Measurements from ENCODE around the gene DSC1. TPM values are rescaled to one million over a fixed set of nuclear protein-coding genes. Genes with fewer than 3 reads are reported as not detected.
"Not testable (repeated sequence)": the region's sequence is repeated elsewhere in the genome, so short reads cannot be mapped to it uniquely, and the experiment has no call there.

The DSC1 gene
- polyA plus RNA-seq, 2 donors = 0.04 to 0.16 TPM

- H3K36me3 ChIP-seq (ENCODE audit: control insufficient read depth in 2 of 2, insufficient read depth in 2 of 2, low read length in 1 of 2) = no peaks in the 10 kb centered on the region
- H3K27me3 ChIP-seq (ENCODE audit: control insufficient read depth in 1 of 2, insufficient read depth in 2 of 2, low read length in 2 of 2) = no peaks in the 10 kb centered on the region
- H3K27ac ChIP-seq (ENCODE audit: low read depth in 2 of 2, low read length in 1 of 2) = no peak overlapping the region
- no peak overlapping the region for H3K4me3 ChIP-seq (ENCODE audit: low read depth in 1 of 2, low read length in 2 of 2)
- no peaks in the 10 kb centered on the region for H3K4me1 ChIP-seq (ENCODE audit: control insufficient read depth in 2 of 2, insufficient read depth in 2 of 2, low read length in 1 of 2)
- 85 to 87% methylated on average over 2 of the region's 2 CpGs for WGBS, 2 donors
- no peaks in the 10 kb centered on the region for H3K9me3 ChIP-seq (ENCODE audit: control insufficient read depth in 2 of 2, insufficient read depth in 1 of 2, low read depth in 1 of 2, low read length in 1 of 2)
Measured at GRCh38 chr18:31183302-31183701, 20.6 kb upstream of the DSC1 start.

GRCh38 chr18:31177369-31177768 lies 14.7 kb upstream of the DSC1 start:
- not testable (repeated sequence) for H3K9me3 ChIP-seq (ENCODE audit: control insufficient read depth in 2 of 2, insufficient read depth in 1 of 2, low read depth in 1 of 2, low read length in 1 of 2); H3K36me3 ChIP-seq (ENCODE audit: control insufficient read depth in 2 of 2, insufficient read depth in 2 of 2, low read length in 1 of 2); H3K27me3 ChIP-seq (ENCODE audit: control insufficient read depth in 1 of 2, insufficient read depth in 2 of 2, low read length in 2 of 2); H3K27ac ChIP-seq (ENCODE audit: low read depth in 2 of 2, low read length in 1 of 2); H3K4me3 ChIP-seq (ENCODE audit: low read depth in 1 of 2, low read length in 2 of 2); H3K4me1 ChIP-seq (ENCODE audit: control insufficient read depth in 2 of 2, insufficient read depth in 2 of 2, low read length in 1 of 2)
- WGBS, 2 donors = 91% methylated on average over 6 of the region's 6 CpGs

GRCh38 chr18:31176531-31176930 lies 13.9 kb upstream of the DSC1 start:
- no peaks in the 10 kb centered on the region for H3K9me3 ChIP-seq (ENCODE audit: control insufficient read depth in 2 of 2, insufficient read depth in 1 of 2, low read depth in 1 of 2, low read length in 1 of 2)

GRCh38 chr18:31171144-31171839 lies 8.6 kb upstream of the DSC1 start:
- no peaks in the 10 kb centered on the region for H3K4me1 ChIP-seq (ENCODE audit: control insufficient read depth in 2 of 2, insufficient read depth in 2 of 2, low read length in 1 of 2)
- WGBS, 2 donors = 71 to 89% methylated on average over 1 of the region's 1 CpG
- no peak overlapping the region for H3K4me3 ChIP-seq (ENCODE audit: low read depth in 1 of 2, low read length in 2 of 2)
- no peaks in the 10 kb centered on the region for H3K9me3 ChIP-seq (ENCODE audit: control insufficient read depth in 2 of 2, insufficient read depth in 1 of 2, low read depth in 1 of 2, low read length in 1 of 2)
- no peaks in the 10 kb centered on the region for H3K27me3 ChIP-seq (ENCODE audit: control insufficient read depth in 1 of 2, insufficient read depth in 2 of 2, low read length in 2 of 2)
- H3K27ac ChIP-seq (ENCODE audit: low read depth in 2 of 2, low read length in 1 of 2) = no peak overlapping the region
- no peaks in the 10 kb centered on the region for H3K36me3 ChIP-seq (ENCODE audit: control insufficient read depth in 2 of 2, insufficient read depth in 2 of 2, low read length in 1 of 2)

More at GRCh38 chr18:31176531-31176930, 13.9 kb upstream of the DSC1 start:
- Histone ChIP-seq H3K27me3 (ENCODE audit: control insufficient read depth in 1 of 2, insufficient read depth in 2 of 2, low read length in 2 of 2) (no peaks in the 10 kb centered on the region), H3K4me3 (ENCODE audit: low read depth in 1 of 2, low read length in 2 of 2) (no peak overlapping the region), H3K36me3 (ENCODE audit: control insufficient read depth in 2 of 2, insufficient read depth in 2 of 2, low read length in 1 of 2) (no peaks in the 10 kb centered on the region), H3K4me1 (ENCODE audit: control insufficient read depth in 2 of 2, insufficient read depth in 2 of 2, low read length in 1 of 2) (no peaks in the 10 kb centered on the region), H3K27ac (ENCODE audit: low read depth in 2 of 2, low read length in 1 of 2) (no peak overlapping the region)
- 87 to 95% methylated on average over 2 of the region's 2 CpGs for WGBS, 2 donors

GRCh38 chr18:31170335-31170734 lies 7.7 kb upstream of the DSC1 start:
- no peaks in the 10 kb centered on the region for H3K36me3 ChIP-seq (ENCODE audit: control insufficient read depth in 2 of 2, insufficient read depth in 2 of 2, low read length in 1 of 2)
- no peaks in the 10 kb centered on the region for H3K9me3 ChIP-seq (ENCODE audit: control insufficient read depth in 2 of 2, insufficient read depth in 1 of 2, low read depth in 1 of 2, low read length in 1 of 2)
- no peak overlapping the region for H3K4me3 ChIP-seq (ENCODE audit: low read depth in 1 of 2, low read length in 2 of 2)
- no peak overlapping the region for H3K27ac ChIP-seq (ENCODE audit: low read depth in 2 of 2, low read length in 1 of 2)
- H3K27me3 ChIP-seq (ENCODE audit: control insufficient read depth in 1 of 2, insufficient read depth in 2 of 2, low read length in 2 of 2) = no peaks in the 10 kb centered on the region
- 83 to 84% methylated on average over 4 of the region's 4 CpGs for WGBS, 2 donors
- no peaks in the 10 kb centered on the region for H3K4me1 ChIP-seq (ENCODE audit: control insufficient read depth in 2 of 2, insufficient read depth in 2 of 2, low read length in 1 of 2)

- Histone ChIP-seq H3K4me1 (ENCODE audit: control insufficient read depth in 2 of 2, insufficient read depth in 2 of 2, low read length in 1 of 2) (peaks cover 0 to 4% of the 10 kb centered on the region in 2 donors), H3K27ac (ENCODE audit: low read depth in 2 of 2, low read length in 1 of 2) (peak overlapping the region; percentile 59 to 78), H3K36me3 (ENCODE audit: control insufficient read depth in 2 of 2, insufficient read depth in 2 of 2, low read length in 1 of 2) (no peaks in the 10 kb centered on the region), H3K27me3 (ENCODE audit: control insufficient read depth in 1 of 2, insufficient read depth in 2 of 2, low read length in 2 of 2) (no peaks in the 10 kb centered on the region), H3K4me3 (ENCODE audit: low read depth in 1 of 2, low read length in 2 of 2) (no peak overlapping the region), H3K9me3 (ENCODE audit: control insufficient read depth in 2 of 2, insufficient read depth in 1 of 2, low read depth in 1 of 2, low read length in 1 of 2) (no peaks in the 10 kb centered on the region)
- WGBS, 2 donors = 40 to 44% methylated on average over 5 of the region's 5 CpGs
Measured at GRCh38 chr18:31162419-31162793, 250 bp downstream of the DSC1 start.

GRCh38 chr18:31161757-31162418 lies 768 bp downstream of the DSC1 start:
- Histone ChIP-seq H3K9me3 (ENCODE audit: control insufficient read depth in 2 of 2, insufficient read depth in 1 of 2, low read depth in 1 of 2, low read length in 1 of 2) (no peaks in the 10 kb centered on the region), H3K4me1 (ENCODE audit: control insufficient read depth in 2 of 2, insufficient read depth in 2 of 2, low read length in 1 of 2) (peaks cover 0 to 4% of the 10 kb centered on the region in 2 donors), H3K27me3 (ENCODE audit: control insufficient read depth in 1 of 2, insufficient read depth in 2 of 2, low read length in 2 of 2) (no peaks in the 10 kb centered on the region), H3K36me3 (ENCODE audit: control insufficient read depth in 2 of 2, insufficient read depth in 2 of 2, low read length in 1 of 2) (no peaks in the 10 kb centered on the region), H3K27ac (ENCODE audit: low read depth in 2 of 2, low read length in 1 of 2) (peak overlapping the region; percentile 59 to 78), H3K4me3 (ENCODE audit: low read depth in 1 of 2, low read length in 2 of 2) (no peak overlapping the region)
- WGBS, 2 donors = 52 to 67% methylated on average over 2 of the region's 2 CpGs

- 47 to 64% methylated on average over 13 of the region's 13 CpGs for WGBS, 2 donors
- no peaks in the 10 kb centered on the region for H3K9me3 ChIP-seq (ENCODE audit: control insufficient read depth in 2 of 2, insufficient read depth in 1 of 2, low read depth in 1 of 2, low read length in 1 of 2)
- H3K27me3 ChIP-seq (ENCODE audit: control insufficient read depth in 1 of 2, insufficient read depth in 2 of 2, low read length in 2 of 2) = no peaks in the 10 kb centered on the region
- H3K4me3 ChIP-seq (ENCODE audit: low read depth in 1 of 2, low read length in 2 of 2) = no peak overlapping the region
- no peaks in the 10 kb centered on the region for H3K36me3 ChIP-seq (ENCODE audit: control insufficient read depth in 2 of 2, insufficient read depth in 2 of 2, low read length in 1 of 2)
- H3K4me1 ChIP-seq (ENCODE audit: control insufficient read depth in 2 of 2, insufficient read depth in 2 of 2, low read length in 1 of 2) = no peaks in the 10 kb centered on the region
- H3K27ac ChIP-seq (ENCODE audit: low read depth in 2 of 2, low read length in 1 of 2) = peak overlapping the region; percentile 68 to 78
Measured at GRCh38 chr18:31156821-31157763, 5.6 kb downstream of the DSC1 start.

- 69 to 87% methylated on average over 4 of the region's 4 CpGs for WGBS, 2 donors
- H3K9me3 ChIP-seq (ENCODE audit: control insufficient read depth in 2 of 2, insufficient read depth in 1 of 2, low read depth in 1 of 2, low read length in 1 of 2) = no peaks in the 10 kb centered on the region
- H3K4me3 ChIP-seq (ENCODE audit: low read depth in 1 of 2, low read length in 2 of 2) = no peak overlapping the region
- no peak overlapping the region for H3K27ac ChIP-seq (ENCODE audit: low read depth in 2 of 2, low read length in 1 of 2)
- H3K4me1 ChIP-seq (ENCODE audit: control insufficient read depth in 2 of 2, insufficient read depth in 2 of 2, low read length in 1 of 2) = no peaks in the 10 kb centered on the region
- no peaks in the 10 kb centered on the region for H3K36me3 ChIP-seq (ENCODE audit: control insufficient read depth in 2 of 2, insufficient read depth in 2 of 2, low read length in 1 of 2)
- no peaks in the 10 kb centered on the region for H3K27me3 ChIP-seq (ENCODE audit: control insufficient read depth in 1 of 2, insufficient read depth in 2 of 2, low read length in 2 of 2)
Measured at GRCh38 chr18:31155498-31155897, 7.2 kb downstream of the DSC1 start.
